DOHH2 (cell line): Measurements from ENCODE around the gene CTPS2.

ENCODE experiments used
- H3F3A ChIP-seq: fragments of 200-600 bp; sonication (generic), shearing (Covaris generic); 2 replicates; pipeline ENCODE4 v1.6.0; 2016; ENCODE audit warnings: antibody characterized with exemption, mild to moderate bottlenecking; ENCODE audit not compliant: control insufficient read depth, insufficient read depth
- H3K27ac ChIP-seq: fragments of 200-600 bp; sonication (generic); 2 replicates; pipeline ENCODE4 v1.5.1; 2014; ENCODE audit warnings: low read depth, mild to moderate bottlenecking, low read length, moderate library complexity
- H3K27me3 ChIP-seq: fragments of 200-600 bp; sonication (generic); 2 replicates; pipeline ENCODE4 v1.6.1; 2014; ENCODE audit warnings: mild to moderate bottlenecking, low read length, mixed read lengths; ENCODE audit not compliant: control insufficient read depth
- H3K36me3 ChIP-seq: fragments of 200-600 bp; sonication (generic); 2 replicates; pipeline ENCODE4 v1.6.1; 2014; ENCODE audit warnings: mild to moderate bottlenecking, low read length, moderate library complexity, mixed read lengths; ENCODE audit not compliant: control insufficient read depth
- H3K4me1 ChIP-seq: fragments of 200-600 bp; sonication (generic); 2 replicates; pipeline ENCODE4 v1.6.1; 2014; ENCODE audit warnings: mild to moderate bottlenecking, low read length, mixed read lengths; ENCODE audit not compliant: control insufficient read depth
- H3K4me2 ChIP-seq: fragments of 200-600 bp; sonication (generic); 2 replicates; pipeline ENCODE4 v1.6.0; 2014; ENCODE audit warnings: mild to moderate bottlenecking, low read length, moderate library complexity
- H3K4me3 ChIP-seq: fragments of 200-600 bp; sonication (generic); 2 replicates; pipeline ENCODE4 v1.5.1; 2014; ENCODE audit warnings: mild to moderate bottlenecking, low read length, mixed read lengths
- H3K79me2 ChIP-seq: fragments of 200-600 bp; sonication (generic); 2 replicates; pipeline ENCODE4 v1.6.1; 2014; ENCODE audit warnings: mild to moderate bottlenecking, low read length, mixed read lengths; ENCODE audit not compliant: control insufficient read depth
- H3K9me2 ChIP-seq: fragments of 200-600 bp; sonication (generic); replicated peaks from 2 replicates; pipeline ENCODE4 v1.6.1; 2014; ENCODE audit warnings: mild to moderate bottlenecking, low read length, mixed read lengths; ENCODE audit not compliant: control insufficient read depth
- H3K9me3 ChIP-seq: fragments of 200-600 bp; sonication (generic); 2 replicates; pipeline ENCODE4 v1.6.1; 2014; ENCODE audit warnings: antibody characterized with exemption, low read length, mixed read lengths; ENCODE audit not compliant: control insufficient read depth, insufficient read depth
- H4K20me1 ChIP-seq: fragments of 200-600 bp; sonication (generic); 2 replicates; pipeline ENCODE4 v1.6.0; 2014; ENCODE audit warnings: low read depth, mild to moderate bottlenecking, antibody characterized with exemption, low read length, moderate library complexity; ENCODE audit not compliant: control insufficient read depth, insufficient read depth
- EZH2phosphoT487 ChIP-seq: fragments of 200-600 bp; sonication (generic); IDR thresholded peaks from 2 replicates; pipeline ENCODE4 v1.6.1; 2017; ENCODE audit warnings: borderline replicate concordance, mild to moderate bottlenecking, antibody characterized with exemption, low read length, moderate library complexity, mixed read lengths
- TF ChIP-seq, protein P1 (sequence below): fragments of 200-600 bp; sonication (generic); IDR thresholded peaks from one replicate; pipeline ENCODE4 v1.5.1; 2014; ENCODE audit warnings: antibody characterized with exemption, mild to moderate bottlenecking, low read depth, low read length; ENCODE audit not compliant: poor library complexity, severe bottlenecking

Gene CTPS2

GRCh38 chrX:16687514-16687913 is 25.0 kb downstream of the CTPS2 start:
- peaks cover 48% of the 10 kb centered on the region for H3K36me3 ChIP-seq
- H3K27ac ChIP-seq, result no peak overlapping the region
- H3K9me3 ChIP-seq, result no peaks in the 10 kb centered on the region
- H3K27me3 ChIP-seq, result no peaks in the 10 kb centered on the region
- no peak overlapping the region for H3K4me2 ChIP-seq
- no peaks in the 10 kb centered on the region for H3F3A ChIP-seq
- H3K9me2 ChIP-seq, result no peaks in the 10 kb centered on the region
- no peaks in the 10 kb centered on the region for H3K4me1 ChIP-seq
- no peaks in the 10 kb centered on the region for H4K20me1 ChIP-seq
- no peaks in the 10 kb centered on the region for H3K79me2 ChIP-seq
- TF ChIP-seq EZH2phosphoT487, result no peak
- TF ChIP-seq, protein P1, sequence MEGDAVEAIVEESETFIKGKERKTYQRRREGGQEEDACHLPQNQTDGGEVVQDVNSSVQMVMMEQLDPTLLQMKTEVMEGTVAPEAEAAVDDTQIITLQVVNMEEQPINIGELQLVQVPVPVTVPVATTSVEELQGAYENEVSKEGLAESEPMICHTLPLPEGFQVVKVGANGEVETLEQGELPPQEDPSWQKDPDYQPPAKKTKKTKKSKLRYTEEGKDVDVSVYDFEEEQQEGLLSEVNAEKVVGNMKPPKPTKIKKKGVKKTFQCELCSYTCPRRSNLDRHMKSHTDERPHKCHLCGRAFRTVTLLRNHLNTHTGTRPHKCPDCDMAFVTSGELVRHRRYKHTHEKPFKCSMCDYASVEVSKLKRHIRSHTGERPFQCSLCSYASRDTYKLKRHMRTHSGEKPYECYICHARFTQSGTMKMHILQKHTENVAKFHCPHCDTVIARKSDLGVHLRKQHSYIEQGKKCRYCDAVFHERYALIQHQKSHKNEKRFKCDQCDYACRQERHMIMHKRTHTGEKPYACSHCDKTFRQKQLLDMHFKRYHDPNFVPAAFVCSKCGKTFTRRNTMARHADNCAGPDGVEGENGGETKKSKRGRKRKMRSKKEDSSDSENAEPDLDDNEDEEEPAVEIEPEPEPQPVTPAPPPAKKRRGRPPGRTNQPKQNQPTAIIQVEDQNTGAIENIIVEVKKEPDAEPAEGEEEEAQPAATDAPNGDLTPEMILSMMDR, result no peak
- no peak overlapping the region for H3K4me3 ChIP-seq

DNA sequence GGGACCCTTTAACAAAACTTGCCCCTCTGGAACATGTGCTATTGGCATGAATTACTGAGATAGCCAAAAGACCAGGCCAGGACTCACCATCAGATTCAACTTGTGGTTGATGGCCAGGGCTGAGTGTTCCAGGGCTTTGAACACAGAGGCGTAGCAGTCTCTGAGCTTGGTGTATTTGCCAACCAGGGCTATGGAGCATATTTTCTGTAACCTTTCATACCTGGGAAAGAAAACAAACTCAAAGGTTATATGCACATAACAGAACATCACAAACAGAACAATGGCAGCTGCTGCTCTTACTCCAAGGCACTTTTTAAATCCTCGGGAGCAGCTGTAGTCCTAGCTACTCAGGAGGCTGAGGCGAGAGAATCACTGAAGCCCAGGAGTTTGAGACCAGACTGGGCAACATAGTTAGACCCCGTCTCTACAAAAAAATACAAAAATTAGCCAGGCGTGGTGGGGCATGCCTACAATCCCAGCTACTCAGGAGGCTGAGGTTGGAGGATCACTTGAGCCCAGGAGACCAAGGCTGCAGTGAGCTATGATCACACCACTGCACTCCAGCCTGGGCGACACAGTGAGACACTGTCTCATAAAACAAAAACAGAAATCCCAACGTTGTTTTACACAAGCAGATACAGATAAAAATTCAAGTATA is 29.3 kb downstream of the CTPS2 start:
- no peaks in the 10 kb centered on the region for H3K27me3 ChIP-seq

GRCh38 chrX:16678689-16679088 is 33.8 kb downstream of the CTPS2 start:
- Histone ChIP-seq H3K27me3 (no peaks in the 10 kb centered on the region), H3K36me3 (peaks cover 33% of the 10 kb centered on the region), H3K4me3 (no peak overlapping the region), H3K79me2 (no peaks in the 10 kb centered on the region), H3K4me1 (no peaks in the 10 kb centered on the region), H3F3A (no peaks in the 10 kb centered on the region), H4K20me1 (no peaks in the 10 kb centered on the region), H3K9me3 (no peaks in the 10 kb centered on the region), H3K4me2 (no peak overlapping the region), H3K9me2 (no peaks in the 10 kb centered on the region), H3K27ac (no peak overlapping the region)
- no peak for TF ChIP-seq EZH2phosphoT487
- TF ChIP-seq, protein P1, result no peak

More for the DNA sequence above, 29.3 kb downstream of the CTPS2 start:
- no peaks in the 10 kb centered on the region for H4K20me1 ChIP-seq
- H3K9me3 ChIP-seq, result no peaks in the 10 kb centered on the region
- H3K36me3 ChIP-seq, result peaks cover 34% of the 10 kb centered on the region
- no peak overlapping the region for H3K4me2 ChIP-seq
- H3K79me2 ChIP-seq, result no peaks in the 10 kb centered on the region
- TF ChIP-seq, protein P1, result no peak
- TF ChIP-seq EZH2phosphoT487, result no peak
- no peaks in the 10 kb centered on the region for H3F3A ChIP-seq
- H3K4me3 ChIP-seq, result no peak overlapping the region
- H3K27ac ChIP-seq, result no peak overlapping the region
- H3K4me1 ChIP-seq, result no peaks in the 10 kb centered on the region
- no peaks in the 10 kb centered on the region for H3K9me2 ChIP-seq
